NOMO-1 (cell line): ENCODE measurements around the gene MMAB.

Experiments
- DNase-seq, 2 experiments: peaks; one replicate each; lab custom pipeline; 2025; ENCODE audit not compliant: unreplicated experiment in 2 of 2; lab: John Stamatoyannopoulos, UW

Gene MMAB

DNA sequence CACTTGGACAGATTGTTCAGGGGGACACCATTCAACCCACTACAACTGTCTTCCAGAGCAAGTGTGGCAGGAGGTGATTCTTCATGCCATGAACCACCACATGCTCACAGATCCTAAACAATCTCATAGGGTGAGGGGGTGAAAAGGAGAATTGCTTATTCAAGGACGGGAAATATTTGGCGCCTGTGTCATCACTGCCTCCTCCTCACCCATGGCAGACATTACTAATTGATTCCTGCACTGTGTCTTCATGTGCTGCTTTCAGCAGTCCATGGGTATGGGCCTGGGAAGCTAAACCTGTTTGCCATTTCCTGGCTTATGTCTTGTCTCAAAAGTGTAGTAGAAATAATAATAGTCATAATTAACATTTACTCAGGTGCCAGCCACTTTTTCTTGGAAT is 31.3 kb downstream of the MMAB start:
- no peak for DNase-seq

DNA sequence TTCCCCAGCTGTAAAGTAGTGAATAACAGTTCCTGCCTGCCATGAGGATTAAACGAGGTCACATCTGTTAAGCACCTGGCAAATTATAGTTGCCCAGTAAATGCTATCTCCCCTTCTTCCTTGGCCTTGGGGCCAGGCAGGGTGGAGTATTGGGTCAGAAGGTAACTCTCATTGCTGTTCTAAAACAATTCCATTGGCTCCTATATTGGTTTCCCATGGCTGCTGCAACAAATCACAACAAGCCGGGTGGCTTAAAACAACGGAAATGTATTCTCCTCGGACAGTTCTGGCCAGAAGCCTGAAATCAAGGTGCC is 31.9 kb downstream of the MMAB start:
- no peak for DNase-seq

DNA sequence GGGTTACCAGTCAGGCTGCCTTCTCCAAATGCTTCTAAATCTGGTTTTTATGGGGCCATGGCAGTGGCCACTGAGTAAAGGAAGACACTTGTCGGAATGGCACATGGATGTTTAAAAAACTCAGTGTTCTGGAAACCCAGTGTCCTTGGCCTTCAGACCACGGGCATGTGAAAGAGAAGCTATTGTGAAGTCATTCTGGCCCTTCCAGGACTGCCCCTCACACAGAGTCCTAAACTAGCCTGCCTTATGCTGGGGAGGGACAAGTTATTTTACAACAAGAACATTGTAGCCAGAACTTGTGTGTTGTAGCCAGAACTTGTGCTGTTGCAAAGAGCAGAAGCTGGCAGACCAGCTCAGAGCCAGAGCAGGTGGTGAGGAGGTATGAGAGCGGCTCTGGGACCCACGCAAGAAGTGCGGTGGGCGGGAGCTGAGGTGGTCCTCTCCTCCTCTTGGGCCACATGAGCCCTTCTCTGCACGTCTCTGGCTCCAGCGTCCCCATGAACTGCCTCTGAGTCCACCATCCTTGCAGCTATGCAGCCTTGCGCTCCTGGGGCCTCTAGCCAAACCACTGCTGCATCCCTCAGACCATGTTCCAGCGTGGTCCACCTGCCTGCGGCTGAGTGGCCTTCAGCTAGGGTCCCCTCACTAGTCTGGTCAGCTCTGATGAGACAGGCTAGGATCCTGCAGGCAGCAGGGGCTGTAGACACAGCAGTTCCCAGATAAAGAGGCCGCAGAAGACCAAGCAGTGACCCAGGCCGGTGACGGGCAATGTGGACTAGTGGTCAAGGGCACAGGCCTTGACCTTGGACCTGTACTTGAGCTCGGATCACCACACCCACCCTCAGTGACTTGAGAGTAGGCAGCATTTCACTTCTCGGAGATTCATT is 32.5 kb downstream of the MMAB start:
- no peak for DNase-seq

DNA sequence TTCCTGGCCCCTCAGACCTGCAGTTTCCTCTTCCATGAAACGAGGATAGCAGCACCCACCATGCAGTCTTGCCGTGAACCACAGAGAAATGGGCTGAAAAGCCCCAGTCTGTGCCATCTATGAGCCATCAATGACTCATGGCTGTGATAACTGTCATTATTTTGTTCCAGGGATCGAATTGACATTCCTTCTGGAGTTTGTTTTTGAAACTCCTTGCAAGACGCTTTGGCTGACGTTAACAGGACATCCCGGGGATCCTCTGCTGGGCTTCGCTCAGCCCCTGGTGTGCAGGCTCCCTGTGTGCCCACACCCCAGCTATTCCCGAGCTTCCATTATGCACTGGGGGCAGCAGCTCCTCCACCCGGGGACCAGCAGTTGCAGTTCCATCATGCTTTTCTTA is 33.8 kb downstream of the MMAB start:
- no peak for DNase-seq

DNA sequence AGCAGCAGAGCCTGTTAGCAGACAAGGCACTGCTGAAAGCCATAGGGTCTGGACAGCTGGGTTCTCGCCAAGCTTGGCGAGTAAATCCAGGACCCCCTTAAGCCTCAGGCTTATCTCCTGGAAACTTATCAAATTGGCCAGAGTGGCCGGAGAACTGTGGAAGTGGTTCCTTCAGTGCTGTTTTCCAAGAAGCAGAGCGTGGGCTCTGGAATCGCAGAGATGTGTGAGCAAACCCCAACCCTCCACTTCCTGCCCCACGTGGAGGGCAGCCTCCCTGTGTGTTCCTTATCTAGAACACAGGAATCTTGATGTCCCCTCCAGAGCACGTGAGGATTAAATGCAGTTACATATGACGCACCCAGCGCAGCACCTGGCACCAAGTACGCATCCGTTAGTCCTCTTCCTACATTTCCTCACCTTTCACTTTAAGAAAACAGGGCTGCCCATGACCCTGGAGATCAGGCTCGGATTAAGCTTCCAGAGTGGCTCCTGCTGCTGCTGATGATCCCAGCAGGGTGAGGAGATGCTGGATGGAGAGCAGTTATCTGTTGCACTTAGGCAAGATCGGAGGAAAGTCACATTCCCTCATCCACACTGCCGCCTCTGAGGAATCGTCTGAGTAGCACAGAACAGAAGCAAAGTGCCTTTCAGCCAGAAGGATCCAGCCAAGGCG is 35.0 kb downstream of the MMAB start:
- DNase-seq, result no peak

DNA sequence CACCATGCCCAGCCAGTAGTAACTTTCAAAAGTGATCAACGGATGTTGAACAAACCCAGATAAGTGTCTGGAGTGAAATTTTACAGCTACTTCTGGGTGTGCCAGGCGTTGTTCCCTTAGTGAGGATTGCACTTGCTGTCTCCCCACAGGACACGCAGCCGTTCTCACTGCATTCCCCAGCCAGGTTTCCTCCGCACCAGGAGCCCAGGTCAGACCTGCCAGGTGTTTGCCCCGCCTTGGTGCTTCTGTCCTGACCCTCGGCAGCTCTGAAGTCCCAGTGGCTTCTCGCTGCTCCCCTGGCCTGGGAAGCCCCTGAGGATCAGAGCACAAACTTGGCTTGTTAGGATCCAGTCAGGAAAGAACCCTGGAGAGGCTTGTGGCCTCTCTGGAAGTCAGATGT is 36.2 kb downstream of the MMAB start:
- no peak for DNase-seq

DNA sequence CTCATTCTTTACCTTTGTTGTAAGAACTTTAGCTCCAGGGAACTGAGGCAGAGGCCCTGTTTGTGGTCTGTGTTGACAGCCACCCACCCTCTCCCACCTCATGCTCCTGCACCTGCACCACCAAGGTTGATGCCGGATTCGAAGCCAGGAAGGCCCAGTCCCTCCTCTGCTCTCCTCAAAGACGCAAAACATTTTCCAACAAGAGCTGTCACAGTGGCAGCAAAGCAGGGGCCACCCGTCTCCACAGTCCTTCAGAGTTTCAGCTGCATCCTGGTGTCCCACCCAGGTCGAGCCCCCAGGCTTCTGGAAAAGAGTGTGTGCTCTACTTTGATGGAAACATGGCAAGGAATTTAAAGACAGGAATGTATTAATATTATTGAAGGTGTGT is 37.4 kb downstream of the MMAB start:
- no peak for DNase-seq

DNA sequence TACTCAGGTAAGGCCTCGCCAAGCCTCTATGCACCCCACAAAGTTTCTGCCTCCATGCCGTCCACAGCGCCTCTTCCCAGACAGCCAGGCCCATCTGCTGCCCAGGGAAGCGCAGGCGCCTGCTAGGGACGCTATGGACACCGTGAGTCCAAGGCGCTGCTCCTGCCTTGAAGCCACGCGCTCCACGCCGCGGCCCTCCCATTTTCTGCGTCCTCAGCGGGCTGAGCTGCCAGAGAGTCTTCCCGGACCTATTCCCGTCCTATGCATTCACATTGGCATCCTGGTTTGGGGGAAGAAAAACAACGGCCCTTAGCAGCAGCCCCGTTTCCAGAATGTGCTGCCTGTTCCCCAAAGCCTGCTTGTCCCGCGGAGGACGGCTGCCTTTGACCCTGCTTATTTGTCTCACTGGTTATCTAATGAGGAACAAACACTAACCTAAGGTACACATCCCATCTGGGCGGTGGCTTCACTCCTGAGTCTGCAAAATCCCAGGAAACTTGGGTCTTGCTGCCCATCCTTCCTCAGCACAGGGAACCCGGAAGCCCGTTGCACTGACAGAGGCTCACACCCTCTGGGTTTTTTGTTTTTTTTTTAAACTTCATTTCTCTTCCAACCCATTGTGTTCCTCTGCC is 38.0 kb downstream of the MMAB start:
- no peak for DNase-seq

DNA sequence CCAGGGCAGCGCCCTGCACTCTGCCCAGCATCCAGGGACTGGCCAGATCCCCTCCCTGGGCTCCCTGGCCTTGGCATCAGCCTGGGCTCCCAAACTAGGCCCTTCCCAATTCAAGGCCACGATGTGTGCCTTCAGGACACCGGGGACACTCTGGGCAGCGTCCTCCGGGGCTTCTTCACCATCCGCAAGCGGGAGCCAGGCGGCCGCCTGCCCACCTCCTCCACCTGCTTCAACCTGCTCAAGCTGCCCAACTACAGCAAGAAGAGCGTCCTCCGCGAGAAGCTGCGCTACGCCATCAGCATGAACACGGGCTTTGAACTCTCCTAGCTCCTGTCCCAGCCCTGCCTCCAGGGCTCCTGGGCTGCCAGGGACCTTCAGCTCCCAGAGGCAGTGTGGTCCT is 38.8 kb downstream of the MMAB start:
- no peak for DNase-seq

DNA sequence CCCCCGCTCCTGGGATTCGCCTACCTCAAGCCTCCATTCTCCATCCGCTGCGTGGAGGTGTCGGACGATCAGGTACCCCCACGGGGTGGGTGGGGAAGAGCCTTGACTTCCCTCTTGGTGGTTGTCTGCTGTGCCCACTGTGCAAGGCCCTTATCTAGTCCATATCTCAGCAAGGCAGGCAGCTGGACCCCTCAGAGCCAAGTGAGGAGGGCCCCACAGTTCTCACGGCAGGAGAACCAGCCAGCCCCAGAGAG is 39.9 kb downstream of the MMAB start:
- DNase-seq, result no peak

DNA sequence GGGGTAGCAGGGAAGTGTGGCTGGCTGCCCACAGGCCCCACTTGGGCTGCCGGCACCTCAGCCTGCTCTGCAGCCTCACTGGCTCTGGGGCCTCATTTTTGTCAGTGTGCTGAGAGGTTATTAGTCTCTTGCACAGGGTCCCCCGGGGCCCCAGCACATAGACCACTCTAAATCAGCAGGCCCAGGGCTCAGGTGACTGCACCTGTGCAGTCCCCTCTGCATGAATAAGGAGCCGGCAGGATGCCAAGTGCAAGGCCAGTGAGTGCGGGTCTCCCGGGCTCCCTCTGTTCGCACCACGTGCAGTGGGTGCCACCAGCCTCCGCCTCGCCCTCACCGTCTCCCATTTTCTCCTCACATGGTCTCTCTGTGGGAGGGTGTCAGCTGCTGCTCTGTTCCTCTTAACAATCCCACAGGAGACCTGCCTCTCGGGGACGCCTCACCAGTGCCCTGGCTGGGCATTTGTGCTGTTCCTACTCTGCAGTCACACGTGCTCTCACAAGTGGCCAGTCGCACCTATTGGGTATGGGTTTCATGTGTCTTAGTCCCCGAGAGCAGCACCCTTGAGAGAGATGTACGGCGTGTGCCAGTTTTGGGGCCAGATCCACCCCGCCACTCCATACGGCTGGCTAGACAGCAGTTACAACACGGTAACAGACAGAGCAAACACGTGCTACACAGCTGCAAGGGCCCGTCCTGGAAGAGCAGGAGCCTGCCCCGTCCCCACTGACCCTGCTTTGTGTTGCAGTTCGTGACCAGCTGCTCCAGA is 40.4 kb downstream of the MMAB start:
- DNase-seq, result no peak

DNA sequence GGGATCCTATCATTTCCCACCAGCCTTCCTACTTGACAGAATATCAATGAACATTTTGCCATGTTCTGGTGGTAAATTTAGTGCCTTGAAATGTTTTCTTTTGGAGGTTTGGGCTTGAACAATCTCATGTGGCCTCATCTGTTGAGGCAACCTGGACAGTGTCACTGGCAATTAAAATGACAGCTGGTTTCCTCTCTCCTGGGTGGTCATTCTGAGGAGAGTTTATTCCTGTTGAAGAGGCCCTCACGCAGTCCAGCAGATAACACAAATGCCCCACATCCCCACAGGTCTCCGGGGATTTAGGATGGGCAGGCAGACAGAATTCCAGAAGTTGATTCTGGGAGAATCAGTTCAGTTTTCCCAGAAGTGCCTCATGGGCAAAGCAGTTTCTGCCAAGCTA is 41.9 kb downstream of the MMAB start:
- no peak for DNase-seq

DNA sequence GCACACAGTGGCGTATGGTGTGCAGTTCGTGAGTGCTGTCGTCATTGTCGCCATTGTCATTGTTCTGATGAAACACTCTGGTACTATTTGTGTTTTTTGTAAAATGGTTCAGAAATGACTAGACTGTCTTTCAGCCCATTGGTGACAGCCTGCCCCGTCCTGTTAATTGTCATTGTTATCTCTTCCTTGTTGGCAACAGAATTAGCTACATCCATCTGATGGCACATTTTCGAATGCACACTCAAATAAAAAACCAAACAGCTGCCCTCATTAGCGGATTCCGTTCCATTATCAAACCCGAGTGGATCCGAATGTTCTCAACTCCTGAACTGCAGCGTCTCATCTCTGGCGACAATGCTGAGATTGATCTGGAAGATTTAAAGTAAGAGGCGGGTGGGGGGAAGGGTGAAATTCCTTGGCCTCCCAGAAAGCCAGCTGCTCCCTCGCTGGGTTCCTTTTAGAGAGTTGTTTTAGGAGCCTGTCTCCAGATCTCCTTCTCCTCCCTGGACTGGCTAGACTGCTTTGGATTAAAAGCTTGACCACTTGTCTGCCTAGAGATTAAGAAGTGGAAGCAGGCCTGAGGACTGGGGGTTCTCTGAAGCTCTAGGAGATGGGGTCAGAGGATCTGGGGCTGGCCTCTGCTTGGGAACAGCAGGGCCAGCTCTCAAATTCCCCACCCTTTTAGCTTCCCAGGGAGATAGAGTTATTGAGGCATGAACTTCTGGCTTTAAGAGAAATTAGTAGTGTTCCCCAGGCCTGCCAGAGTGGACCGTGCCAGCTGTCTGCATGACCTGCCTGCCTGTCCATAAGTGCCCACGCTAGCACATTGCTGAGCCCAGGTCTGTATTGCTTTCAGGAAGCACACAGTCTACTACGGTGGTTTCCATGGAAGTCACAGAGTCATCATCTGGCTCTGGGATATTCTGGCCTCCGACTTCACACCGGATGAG is 43.3 kb downstream of the MMAB start:
- DNase-seq, result no peak

DNA sequence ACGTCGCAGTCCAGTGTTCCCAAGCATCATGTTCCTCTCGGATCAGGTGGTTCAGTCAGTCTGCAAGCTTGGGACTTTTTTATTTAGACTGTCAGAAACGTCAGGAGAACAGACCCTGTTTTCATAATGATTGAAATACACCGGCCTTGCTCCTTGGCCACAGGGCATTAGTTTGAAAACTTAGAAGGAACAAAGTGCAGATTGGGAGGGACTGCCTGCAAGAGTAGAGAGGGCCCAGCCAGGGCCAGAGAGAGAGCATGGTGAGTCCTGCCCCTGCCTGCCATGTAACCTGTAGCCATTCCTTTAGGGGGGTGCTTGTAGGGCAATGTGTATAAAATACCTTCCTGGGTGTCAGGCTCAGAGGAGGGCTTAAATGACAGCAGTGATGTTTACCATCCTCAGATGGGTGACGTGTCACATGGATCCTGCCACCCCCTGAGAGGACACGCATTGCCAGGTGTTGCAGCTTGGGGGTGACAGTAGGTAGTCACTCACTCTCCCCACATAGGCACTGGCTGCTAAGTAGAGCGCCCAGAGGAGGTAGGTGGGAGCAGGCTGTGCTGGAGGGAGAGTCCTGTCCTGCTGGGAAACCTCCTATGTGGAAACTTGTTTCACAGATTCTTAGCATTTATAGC is 45.7 kb downstream of the MMAB start:
- DNase-seq, result no peak

DNA sequence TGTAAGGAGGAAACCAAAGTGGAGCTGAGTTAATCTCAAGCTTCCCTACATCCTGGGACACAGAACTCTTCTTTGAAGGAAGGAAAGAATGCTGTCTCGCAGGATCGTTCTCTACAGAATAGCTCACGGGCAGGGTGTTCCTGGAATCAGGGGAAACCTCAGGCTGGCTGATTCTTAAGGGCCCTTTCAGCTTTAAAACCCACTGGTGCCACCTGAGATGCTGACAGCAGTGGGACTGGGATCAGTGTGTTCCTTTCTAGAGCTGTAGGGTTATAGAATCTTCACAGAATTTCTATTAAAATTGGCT is 48.1 kb downstream of the MMAB start:
- DNase-seq, result no peak

DNA sequence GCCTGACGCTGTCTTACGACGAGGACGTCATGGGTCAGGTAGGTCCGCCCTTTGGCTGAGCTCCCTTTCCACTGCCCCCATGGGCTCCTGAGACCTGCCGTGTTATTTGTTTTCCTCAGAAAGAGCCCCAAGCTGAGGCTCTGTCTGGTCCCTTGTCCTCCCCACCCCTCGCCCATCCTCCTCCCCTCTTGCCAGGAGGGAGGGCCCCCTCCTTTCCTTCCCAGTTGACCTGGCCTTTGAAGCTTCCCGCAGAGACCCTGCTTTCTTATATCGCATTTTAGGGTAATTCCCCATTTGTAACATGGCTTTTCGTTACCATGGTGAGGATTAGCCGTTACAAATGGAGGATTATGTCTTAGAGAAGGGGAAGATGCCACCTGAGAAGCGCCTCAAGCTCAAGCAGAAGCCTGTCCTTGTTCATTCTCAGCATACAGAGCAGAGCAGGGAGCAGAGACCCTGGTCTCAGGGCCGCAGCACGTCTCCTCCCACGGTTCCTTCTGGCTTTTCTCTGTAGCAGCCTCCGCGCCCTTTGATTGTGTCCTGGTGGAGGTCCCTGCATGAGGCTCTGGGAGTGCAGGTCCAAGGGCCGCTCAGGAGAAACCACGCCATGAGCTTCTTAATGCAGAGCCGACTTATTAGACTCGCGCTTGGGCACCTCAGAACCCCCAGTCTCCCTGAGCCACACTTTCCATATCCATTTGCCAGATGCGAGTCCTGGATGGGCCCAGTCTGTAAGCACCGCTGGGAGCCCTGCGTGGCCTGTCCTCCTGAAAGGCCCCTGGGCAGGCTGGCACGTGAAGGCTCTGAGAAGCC is 48.6 kb downstream of the MMAB start:
- DNase-seq, result no peak

DNA sequence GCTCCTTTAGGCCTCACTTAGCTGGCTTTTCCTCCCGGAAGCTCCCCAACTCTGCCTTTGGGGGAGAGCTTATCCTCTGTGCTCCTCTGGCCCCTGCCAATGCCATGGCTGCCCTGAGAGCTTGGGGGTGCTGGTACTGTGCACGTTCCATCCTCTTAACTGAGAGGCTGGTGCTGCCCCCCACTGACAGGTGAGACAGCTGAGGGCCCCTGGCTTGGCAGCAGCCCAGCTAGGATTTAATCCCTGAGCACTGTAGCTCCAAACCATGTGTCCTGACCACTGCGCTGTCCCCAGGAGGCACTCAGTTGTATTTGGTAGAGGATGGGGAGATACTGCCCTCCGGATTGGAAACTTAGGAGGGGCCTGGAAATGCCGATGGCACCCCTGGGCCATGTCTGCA is 49.8 kb downstream of the MMAB start:
- no peak for DNase-seq

DNA sequence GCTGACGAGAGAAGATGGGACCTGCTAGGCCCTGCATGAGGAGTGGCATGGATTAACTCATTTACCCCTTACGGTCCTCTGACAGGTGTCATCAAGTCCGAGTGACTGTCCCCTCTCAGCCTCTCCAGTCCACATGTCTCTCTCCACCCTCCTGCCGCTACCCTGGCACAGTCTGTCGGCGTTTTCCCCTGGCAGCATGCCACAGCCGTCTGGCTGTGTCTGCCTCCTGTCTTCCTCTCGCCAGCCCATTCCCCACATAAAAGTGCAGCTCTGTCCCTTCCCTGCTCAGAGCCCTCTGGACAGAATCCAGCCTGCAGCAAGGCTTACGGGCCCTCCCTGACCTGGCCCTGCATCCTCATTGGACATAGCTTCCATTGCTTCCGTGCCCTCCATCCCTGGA is 50.2 kb downstream of the MMAB start:
- no peak for DNase-seq

DNA sequence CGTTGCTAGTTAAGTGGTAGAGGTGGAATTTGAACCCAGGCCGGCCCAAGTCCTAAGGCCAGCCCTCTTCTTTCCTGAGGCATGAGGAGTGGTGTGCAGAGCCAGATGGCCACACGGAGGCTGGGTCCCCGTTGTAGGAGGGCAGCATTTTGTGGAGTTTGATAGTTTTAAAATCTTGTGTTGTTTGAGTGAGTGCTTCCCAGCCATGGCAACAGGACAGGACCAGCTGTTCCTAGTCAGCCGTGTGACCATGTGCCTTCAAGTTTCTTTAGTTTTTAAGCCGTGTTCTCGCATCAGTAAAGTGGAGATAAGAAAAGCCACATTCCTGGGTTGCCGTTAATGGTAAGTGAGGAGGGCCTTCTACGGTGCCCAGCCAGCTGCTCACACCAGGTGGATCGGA is 51.5 kb downstream of the MMAB start:
- DNase-seq, result no peak

DNA sequence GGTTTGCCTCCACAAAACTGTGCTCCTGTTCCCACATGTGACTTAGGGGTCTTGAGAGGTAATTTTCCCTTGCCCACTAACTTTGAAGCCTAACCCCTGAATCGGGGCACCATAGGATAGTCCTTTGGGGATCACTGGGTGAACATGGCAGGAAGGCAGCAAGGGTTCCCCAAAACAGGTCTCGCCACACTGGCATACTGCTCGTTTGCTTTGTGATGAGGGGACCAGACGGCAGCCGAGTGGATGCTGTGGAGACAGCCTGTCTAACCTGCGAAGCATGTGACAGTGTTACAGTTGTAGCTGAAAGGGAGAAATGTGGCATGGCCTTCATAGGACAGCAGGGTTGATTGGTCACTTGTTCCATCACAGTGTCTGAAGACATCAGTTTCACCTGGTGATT is 53.5 kb downstream of the MMAB start:
- DNase-seq, result no peak
